AG04450 (cell line): ENCODE results near the gene TMEM191B. TPM values are rescaled to one million over a fixed set of nuclear protein-coding genes. Genes with fewer than 3 reads are reported as not detected.
"Not testable (repeated sequence)": the region's sequence is repeated elsewhere in the genome, so short reads cannot be mapped to it uniquely, and the experiment has no call there.

Experiments used
- CTCF ChIA-PET: fragments of 300-600, 350-600 bp; formaldehyde crosslinking; extraction: SDS; loops from one replicate; lab custom pipeline; 2022; ENCODE audit warnings: antibody characterized with exemption, inconsistent platforms; lab: Charles Lee
- POLR2A ChIA-PET: fragments of 350-600 bp; formaldehyde crosslinking; extraction: SDS; loops from one replicate; lab custom pipeline; 2021; ENCODE audit warnings: antibody characterized with exemption, inconsistent platforms; lab: Yijun Ruan, JAX
- DNase-seq: peaks from one replicate; pipeline ENCODE4 v3.0.0-alpha.2; 2011; ENCODE audit warnings: low read depth, low spot score
- H3K27ac ChIP-seq: one replicate; pipeline ENCODE4 v1.5.1; 2012; ENCODE audit warnings: low read depth, low read length, control low read depth
- H3K27me3 ChIP-seq: one replicate; pipeline ENCODE4 v1.6.0; 2012; ENCODE audit warnings: low read length; ENCODE audit not compliant: control insufficient read depth, insufficient read depth
- H3K4me3 ChIP-seq: 2 replicates; pipeline ENCODE4 v1.5.1; 2011; ENCODE audit warnings: mild to moderate bottlenecking, low read depth, low read length, control low read depth
- H3K9me3 ChIP-seq: 2 replicates; pipeline ENCODE4 v1.5.1; 2012; ENCODE audit warnings: low read length; ENCODE audit not compliant: control insufficient read depth, insufficient read depth
- polyA minus RNA-seq: library from RNA; depleted of rRNA, polyadenylated mRNA; stranded (reverse); fragments of >200 nt; gene quantifications from 2 replicates; pipeline ENCODE4 v1.2.3, GENCODE V29; 2011; rRNA and poly(A)+ RNA removed
- polyA plus RNA-seq: library from polyadenylated mRNA; depleted of rRNA; stranded (reverse); fragments of >200 nt; gene quantifications from 2 replicates; pipeline ENCODE4 v1.2.3, GENCODE V29; 2011; rRNA removed

The TMEM191B gene
- polyA plus RNA-seq (0.19 and 0.40 TPM in 2 replicates), polyA minus RNA-seq (not detected in 2 replicates)

DNA sequence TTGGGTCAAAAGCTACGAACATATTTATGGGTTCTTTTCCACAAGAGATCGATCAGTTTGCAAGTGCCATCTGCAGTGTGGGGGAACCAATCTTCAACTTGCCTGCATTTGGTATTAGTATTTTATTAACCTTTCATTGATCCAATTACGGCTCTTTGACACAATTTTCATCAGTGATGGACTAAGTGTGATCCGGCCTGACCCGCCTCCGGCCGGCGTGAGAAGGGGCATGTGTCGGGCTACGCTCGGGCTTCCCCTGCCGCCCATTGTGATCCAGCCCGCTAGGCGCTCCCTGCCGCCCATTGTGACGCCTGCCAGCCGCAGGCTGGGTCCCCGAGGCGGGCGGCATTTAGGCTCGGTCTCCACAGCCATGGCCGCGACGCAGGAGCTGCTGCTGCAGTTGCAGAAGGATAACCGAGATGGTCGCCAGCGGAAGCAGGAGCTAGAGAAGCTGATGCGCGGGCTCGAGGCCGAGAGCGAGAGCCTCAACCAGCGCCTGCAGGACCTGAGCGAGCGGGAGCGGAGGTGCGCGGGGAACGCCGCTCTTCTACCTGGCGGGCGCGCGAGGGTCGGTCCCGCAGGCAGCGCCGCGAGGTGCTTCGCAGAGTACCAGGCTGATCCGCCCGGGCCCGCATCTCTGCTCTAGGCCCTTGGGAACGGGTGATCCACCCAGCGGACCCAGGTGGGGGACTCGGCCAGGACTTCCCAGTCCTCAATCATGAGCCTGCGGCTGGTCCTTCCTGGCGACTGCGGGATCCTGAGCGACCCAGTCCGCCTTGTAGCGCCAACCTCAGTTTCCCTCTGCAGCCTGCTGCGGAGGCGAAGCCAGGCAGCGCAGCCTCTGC is at the start of gene TMEM191B:
Gene TMEM191B, plus strand, starts transcription at position 51 of the 845 bp plus-strand sequence. Its CDS starts 179 bp downstream, at position 230.
- H3K27me3 ChIP-seq, H3K4me3 ChIP-seq, H3K27ac ChIP-seq, CTCF ChIA-PET, POLR2A ChIA-PET, H3K9me3 ChIP-seq, DNase-seq: not testable (repeated sequence)

DNA sequence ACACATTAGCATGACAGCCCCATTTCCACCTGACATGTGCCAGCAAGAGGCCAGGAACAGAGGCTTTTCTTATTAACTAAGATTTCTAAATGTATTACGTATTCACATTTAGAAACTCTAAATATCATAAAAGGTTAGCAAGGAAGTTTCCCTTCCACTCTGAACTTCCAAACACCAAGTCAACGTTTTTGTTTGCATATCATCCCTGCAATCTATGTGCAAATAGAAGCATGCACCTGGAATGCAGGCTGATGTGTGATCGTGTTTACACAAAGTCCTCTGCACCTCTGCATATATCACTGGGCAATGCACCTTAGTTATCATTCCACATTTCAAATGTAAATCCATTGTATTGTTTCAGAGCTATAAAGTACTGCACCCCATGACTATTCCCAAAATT is 31.4 kb upstream of the TMEM191B start:
- H3K9me3 ChIP-seq, DNase-seq, H3K4me3 ChIP-seq, H3K27ac ChIP-seq, POLR2A ChIA-PET, H3K27me3 ChIP-seq, CTCF ChIA-PET: not testable (repeated sequence)

DNA sequence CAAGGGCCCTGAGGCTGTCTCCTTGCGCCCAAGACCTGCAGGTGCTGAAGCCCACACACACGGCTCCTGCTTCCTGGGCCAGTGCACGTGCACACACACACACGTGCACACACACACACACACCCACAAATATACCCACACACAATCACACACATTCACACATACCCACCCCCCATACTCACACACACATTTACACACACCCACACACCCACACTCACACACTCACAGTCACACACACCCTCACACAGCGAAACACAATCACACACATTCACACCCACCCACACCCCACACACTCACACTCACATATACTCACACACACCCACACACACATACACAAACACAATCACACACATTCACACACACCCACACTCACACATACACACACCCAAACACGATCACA is 16.3 kb upstream of the TMEM191B start:
- H3K27me3 ChIP-seq, H3K27ac ChIP-seq, DNase-seq, H3K4me3 ChIP-seq, H3K9me3 ChIP-seq, CTCF ChIA-PET, POLR2A ChIA-PET: not testable (repeated sequence)

DNA sequence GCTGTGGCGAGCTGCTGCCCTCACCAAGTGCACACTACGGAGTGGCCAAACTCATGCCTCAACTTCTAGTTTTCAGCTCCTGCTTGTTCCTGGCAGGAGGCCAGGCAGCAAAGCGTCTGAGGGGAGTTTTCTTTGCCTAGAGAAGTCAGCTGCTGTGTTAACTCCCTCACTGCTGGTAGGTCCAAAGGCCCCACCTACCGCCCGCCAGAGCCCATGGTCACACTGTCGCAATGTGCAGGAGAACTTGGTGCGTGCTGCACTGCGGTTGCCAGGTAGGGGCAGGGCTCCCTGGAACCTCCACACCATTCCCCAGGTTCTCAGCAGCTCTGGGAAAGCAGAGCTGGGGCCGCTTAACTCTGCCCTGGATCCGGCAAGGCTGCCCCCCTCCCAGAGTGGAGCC is 15.2 kb upstream of the TMEM191B start:
- H3K9me3 ChIP-seq, H3K27me3 ChIP-seq, POLR2A ChIA-PET, CTCF ChIA-PET, DNase-seq, H3K27ac ChIP-seq, H3K4me3 ChIP-seq: not testable (repeated sequence)

DNA sequence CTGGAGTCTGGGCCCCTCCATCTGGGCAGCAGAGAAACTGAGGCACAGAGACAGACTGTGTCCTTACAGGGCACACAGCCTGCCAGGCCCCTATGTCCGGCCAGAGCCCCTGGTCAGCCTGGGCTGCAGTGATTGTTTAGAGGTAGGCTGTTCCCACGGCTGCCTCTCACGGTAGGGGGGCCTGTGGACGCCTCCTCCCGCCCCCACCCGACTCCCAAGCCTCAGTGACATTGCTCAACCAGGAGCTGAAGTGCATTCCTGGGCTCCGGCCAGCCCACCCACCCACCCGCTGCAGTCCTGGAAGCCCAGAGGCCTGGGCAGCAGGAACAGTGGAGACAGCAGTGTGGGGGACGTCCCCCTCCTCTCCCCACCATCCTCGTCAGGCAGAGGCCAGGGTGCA is 14.1 kb upstream of the TMEM191B start:
- POLR2A ChIA-PET, H3K4me3 ChIP-seq, H3K27me3 ChIP-seq, CTCF ChIA-PET, DNase-seq, H3K27ac ChIP-seq, H3K9me3 ChIP-seq: not testable (repeated sequence)

DNA sequence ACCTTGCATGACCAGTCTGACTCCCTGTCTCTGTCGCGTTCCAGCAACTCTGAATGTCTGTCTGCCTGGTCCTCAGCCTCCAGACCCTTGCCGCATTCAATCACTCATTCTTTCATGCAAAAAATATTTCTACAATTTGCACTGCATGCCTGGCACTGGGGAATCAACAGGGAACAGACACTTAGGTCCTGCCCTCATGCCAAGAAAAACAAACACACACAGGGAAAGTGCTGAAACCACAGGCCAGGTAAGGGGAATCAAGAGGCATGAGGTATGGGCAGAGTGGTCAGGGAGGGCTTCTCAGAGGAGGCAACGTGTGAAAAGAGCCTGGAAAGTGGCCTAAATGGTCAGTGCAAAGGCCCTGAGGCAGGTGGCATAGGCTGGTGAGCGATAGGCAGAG is 9.5 kb upstream of the TMEM191B start, which contains the start of gene GGTLC3:
Gene GGTLC3, minus strand, starts transcription at position 101 of the 400 bp plus-strand sequence. CDS start 264 bp downstream, outside the sequence.
- H3K27ac ChIP-seq, POLR2A ChIA-PET, DNase-seq, H3K4me3 ChIP-seq, H3K27me3 ChIP-seq, CTCF ChIA-PET, H3K9me3 ChIP-seq: not testable (repeated sequence)

DNA sequence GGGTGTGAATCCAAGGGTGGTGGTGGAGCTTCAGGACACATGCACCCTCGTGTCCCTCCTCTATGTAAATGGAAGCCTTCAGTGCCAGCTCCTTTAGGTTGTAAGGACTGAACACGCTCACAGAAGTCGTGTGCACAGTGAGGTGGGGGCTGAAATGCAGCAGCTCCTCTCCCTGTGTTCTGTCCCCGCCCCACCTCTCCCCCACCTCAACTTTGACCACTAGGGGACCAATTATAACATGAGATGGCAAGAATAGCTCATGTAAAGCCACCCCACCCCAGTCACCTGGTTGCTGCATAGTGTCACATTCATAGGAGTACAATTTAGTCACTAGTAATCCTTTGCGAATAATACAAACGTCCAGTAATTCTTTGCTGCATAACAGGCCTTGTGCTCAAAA is 4.8 kb upstream of the TMEM191B start:
- H3K9me3 ChIP-seq, CTCF ChIA-PET, H3K27me3 ChIP-seq, POLR2A ChIA-PET, H3K27ac ChIP-seq, H3K4me3 ChIP-seq, DNase-seq: not testable (repeated sequence)

DNA sequence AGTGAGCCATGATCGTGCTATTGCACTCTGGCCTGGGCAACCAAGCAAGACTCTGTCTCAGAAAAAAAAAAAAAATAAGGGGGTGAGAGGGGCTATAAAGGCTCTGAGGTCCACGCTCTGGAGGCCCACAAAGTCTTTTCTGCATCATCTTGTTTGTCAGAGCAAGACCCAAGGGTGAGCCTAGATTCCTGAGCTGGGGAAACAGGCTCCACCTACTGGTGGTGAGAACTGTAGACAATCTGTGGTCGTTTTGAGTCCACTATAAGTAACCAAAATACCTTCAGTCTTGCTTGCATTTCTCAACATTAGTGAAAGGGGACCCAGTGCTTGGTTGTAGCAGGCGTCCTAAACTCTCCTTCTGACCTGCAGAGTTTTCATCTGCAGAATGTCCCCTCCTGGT is 4.3 kb upstream of the TMEM191B start:
- DNase-seq, H3K27ac ChIP-seq, H3K27me3 ChIP-seq, H3K9me3 ChIP-seq, H3K4me3 ChIP-seq, POLR2A ChIA-PET, CTCF ChIA-PET: not testable (repeated sequence)

DNA sequence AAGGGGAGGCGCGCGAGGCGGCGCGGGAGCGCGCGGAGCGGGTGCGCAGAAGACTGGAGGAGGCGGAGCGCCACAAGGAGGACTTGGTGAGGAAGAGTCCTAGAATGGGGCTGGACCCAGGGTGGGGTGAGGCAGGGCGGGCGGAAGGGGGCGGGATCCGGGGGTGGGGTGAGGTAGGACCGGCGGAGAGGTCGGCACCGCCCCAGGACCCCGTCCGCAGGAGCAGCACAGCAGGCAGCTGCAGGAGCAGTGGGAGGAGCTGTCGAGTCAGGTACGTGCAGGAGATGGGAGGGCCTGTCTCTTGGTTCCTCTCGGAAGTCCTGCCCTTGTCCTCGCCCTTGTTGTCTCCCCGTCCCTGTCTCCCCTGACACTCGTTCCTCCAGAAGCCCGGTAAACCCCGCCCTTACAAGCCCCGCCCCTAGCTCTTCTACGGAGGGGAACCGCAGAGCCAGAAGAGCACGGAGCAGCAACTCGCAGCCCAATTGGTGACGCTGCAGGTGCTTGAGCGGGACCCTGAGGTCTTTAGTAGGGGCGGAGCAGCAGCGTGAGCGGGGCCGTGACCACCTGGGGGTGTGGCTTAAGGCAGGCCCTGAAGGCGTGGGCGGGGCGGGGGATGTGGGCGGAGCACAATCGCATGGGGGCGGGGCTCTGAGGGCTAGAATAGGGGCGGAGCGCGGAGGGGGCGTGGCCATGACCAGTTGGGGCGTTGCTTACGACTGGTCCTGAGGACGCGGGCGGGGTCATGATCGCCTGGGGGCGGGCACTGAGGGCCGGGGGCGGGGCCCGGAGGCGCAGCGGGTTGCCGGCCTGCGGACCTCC is 1.2 kb downstream of the TMEM191B start:
- H3K4me3 ChIP-seq, H3K27ac ChIP-seq, H3K9me3 ChIP-seq, POLR2A ChIA-PET, H3K27me3 ChIP-seq, DNase-seq, CTCF ChIA-PET: not testable (repeated sequence)

DNA sequence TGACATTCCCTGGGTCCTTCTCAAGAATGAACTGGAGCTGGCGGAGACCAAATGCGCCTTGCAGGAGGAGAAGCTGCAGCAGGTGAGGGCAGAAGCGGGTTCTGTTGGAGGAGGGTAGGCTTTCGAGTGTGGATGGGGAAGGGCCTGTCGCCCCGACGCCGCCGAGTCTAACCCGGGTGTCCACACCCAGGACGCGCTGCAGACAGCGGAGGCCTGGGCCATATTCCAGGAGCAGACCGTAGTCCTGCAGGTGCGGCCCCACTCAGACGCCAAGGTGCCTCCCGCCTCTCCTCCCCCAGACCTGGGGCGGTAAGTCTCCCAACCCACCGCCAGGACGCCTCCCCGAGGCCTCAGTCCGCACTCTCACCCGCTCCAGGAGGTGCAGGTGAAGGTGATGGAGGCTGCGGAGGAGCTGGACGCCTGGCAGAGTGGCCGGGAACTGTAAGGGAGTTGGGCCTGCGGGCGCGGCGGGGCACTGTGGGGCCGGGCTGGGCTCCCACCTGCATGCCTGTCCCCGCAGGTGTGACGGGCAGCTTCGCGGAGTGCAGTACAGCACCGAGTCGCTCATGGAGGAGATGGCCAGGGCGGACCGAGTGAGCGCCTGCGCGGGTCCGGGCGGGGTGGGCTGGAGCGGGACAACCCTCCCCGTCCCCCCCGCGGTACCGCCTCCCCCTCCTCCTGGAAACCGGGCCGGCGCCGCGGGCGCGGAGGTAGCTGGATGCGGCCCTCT is 2.0 kb downstream of the TMEM191B start:
- CTCF ChIA-PET, H3K27me3 ChIP-seq, H3K9me3 ChIP-seq, POLR2A ChIA-PET, DNase-seq, H3K27ac ChIP-seq, H3K4me3 ChIP-seq: not testable (repeated sequence)

DNA sequence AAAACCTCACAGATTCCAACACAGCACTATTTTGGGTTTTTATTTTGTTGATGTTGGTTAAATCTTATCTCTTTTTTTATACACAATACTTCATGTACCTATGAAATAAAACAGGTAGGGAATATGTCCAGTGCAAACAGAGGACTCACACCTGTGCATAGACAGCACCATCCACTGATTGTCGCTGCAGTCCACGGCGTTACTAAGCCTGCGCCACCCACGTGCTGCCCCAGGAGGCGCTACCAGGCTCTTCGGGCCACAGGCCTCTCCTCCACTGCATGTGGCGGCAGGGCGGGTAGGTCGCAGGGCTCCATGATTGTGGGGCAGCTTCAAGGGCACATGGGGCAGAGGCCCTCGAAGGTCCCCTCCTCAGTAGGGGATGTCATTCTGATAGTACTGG is 6.0 kb downstream of the TMEM191B start:
- CTCF ChIA-PET, H3K27ac ChIP-seq, DNase-seq, POLR2A ChIA-PET, H3K4me3 ChIP-seq, H3K9me3 ChIP-seq, H3K27me3 ChIP-seq: not testable (repeated sequence)
